AG04449 (cell line): ENCODE measurements around the gene HHIPL1.

Experiments used
- CTCF ChIA-PET: fragments of 350-600 bp; formaldehyde crosslinking; extraction: SDS; loops from one replicate; lab custom pipeline; 2021; ENCODE audit warnings: antibody characterized with exemption; lab: Yijun Ruan, JAX
- POLR2A ChIA-PET: fragments of 400-600, 350-600 bp; formaldehyde crosslinking; extraction: SDS; loops from one replicate; lab custom pipeline; 2020; ENCODE audit warnings: antibody characterized with exemption, inconsistent platforms; lab: Yijun Ruan, JAX
- DNase-seq: peaks from one replicate; pipeline ENCODE4 v3.0.0-alpha.2; 2010; ENCODE audit warnings: low read depth, low spot score
- H3K4me3 ChIP-seq: 2 replicates; pipeline ENCODE4 v1.5.1; 2011; ENCODE audit warnings: low read depth, mild to moderate bottlenecking, control low read depth, low read length
- TF ChIP-seq, protein P1 (sequence below): IDR thresholded peaks from one replicate; pipeline ENCODE4 v1.5.1; 2011; ENCODE audit warnings: mild to moderate bottlenecking, moderate library complexity, low read length, control low read depth, inconsistent platforms; ENCODE audit not compliant: insufficient read depth; ENCODE audit errors: missing control alignments

HHIPL1 gene

GRCh38 chr14:99598774-99599173, 46.2 kb upstream of the HHIPL1 start:
- ChIA-PET POLR2A (no interaction called here), CTCF (interaction anchor here (0.8 to 1.5 kb wide), 3 partner anchors 11 to 75 kb away, joined by 3 to 4 read pairs (median 3); no protein-coding TSS in a partner anchor)
- no peak for DNase-seq
- TF ChIP-seq, protein P1, sequence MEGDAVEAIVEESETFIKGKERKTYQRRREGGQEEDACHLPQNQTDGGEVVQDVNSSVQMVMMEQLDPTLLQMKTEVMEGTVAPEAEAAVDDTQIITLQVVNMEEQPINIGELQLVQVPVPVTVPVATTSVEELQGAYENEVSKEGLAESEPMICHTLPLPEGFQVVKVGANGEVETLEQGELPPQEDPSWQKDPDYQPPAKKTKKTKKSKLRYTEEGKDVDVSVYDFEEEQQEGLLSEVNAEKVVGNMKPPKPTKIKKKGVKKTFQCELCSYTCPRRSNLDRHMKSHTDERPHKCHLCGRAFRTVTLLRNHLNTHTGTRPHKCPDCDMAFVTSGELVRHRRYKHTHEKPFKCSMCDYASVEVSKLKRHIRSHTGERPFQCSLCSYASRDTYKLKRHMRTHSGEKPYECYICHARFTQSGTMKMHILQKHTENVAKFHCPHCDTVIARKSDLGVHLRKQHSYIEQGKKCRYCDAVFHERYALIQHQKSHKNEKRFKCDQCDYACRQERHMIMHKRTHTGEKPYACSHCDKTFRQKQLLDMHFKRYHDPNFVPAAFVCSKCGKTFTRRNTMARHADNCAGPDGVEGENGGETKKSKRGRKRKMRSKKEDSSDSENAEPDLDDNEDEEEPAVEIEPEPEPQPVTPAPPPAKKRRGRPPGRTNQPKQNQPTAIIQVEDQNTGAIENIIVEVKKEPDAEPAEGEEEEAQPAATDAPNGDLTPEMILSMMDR = no peak
- no peak overlapping the region for H3K4me3 ChIP-seq

DNA sequence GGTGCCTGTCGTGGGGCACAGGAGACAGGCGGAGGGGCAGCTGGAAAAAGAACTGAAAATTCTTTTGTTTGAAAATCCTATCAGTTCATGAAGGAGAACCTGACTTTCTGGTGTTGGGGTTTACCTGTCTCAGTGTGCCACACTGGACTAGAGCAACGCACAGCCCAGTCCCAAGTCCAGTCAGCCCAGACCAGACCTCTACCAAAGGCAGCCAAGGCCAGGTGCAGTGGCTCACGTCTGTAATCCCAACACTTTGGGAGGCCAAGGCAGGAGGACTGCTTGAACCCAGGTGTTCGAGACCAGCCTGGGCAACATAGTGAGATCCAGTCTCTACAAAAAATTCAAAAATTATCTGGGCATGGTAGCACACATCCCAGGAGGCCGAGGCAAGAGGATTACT, 45.5 kb upstream of the HHIPL1 start:
- POLR2A ChIA-PET = no interaction called here
- no peak overlapping the region for H3K4me3 ChIP-seq

GRCh38 chr14:99600232-99600888, 44.6 kb upstream of the HHIPL1 start:
- DNase-seq = no peak
- ChIA-PET POLR2A (interaction anchor here (0.7 kb wide), 1 partner anchor 38 kb away, joined by 3 read pairs; no protein-coding TSS in a partner anchor), CTCF (interaction anchor here (0.9 to 1.2 kb wide), 4 partner anchors 9 to 28 kb away, joined by 3 to 6 read pairs (median 3); no protein-coding TSS in a partner anchor)
- no peak overlapping the region for H3K4me3 ChIP-seq
- TF ChIP-seq, protein P1 = no peak

More for the DNA sequence above, 45.5 kb upstream of the HHIPL1 start:
- TF ChIP-seq, protein P1 = no peak
- DNase-seq = no peak
- CTCF ChIA-PET = interaction anchor here (0.8 to 1.5 kb wide), 3 partner anchors 10 to 76 kb away, joined by 3 to 4 read pairs (median 3); no protein-coding TSS in a partner anchor

- ChIA-PET POLR2A (no interaction called here), CTCF (interaction anchor here (0.9 to 2.4 kb wide), 12 partner anchors 8 to 82 kb away, joined by 3 to 14 read pairs (median 3); no protein-coding TSS in a partner anchor)
- DNase-seq = no peak
- TF ChIP-seq, protein P1 = no peak
- peak overlapping the region; percentile 63 for H3K4me3 ChIP-seq
Observed at GRCh38 chr14:99601361-99601831, 43.5 kb upstream of the HHIPL1 start.

DNA sequence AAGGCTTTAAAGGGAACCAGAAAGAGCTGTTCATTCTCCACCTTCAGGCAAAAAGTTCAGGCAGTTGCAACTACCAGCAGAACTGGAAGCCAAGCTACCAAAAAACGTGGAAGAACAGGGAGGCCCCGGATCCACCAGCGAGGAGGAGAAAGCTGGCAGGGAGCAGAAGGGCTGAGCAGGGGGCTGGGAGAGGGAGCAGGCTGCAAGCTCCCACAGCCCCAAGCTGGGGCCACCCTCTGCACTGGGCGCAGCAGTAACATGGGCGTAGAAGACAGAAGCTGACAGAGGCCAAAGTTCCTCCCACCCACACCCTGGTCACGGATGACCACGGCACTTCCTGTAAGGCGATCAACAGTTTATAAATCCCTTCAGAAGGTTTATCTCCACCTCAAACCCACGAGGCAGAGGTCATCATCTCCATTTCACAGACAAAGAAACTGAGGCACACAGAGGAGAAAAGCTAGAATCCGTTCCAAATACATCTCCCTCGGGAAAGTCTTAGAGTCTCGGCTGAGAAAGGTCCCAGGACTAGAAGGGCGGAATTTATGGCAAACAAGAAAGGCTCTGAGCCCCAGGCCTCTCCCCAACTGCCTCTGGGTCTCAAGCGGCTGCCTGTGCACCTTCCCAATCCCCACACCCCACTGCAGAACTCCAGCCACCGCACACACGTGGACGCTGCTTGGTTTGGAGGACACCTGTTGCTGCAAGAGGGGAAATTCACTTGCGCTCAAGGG, 42.7 kb upstream of the HHIPL1 start:
- ChIA-PET CTCF (interaction anchor here (0.6 to 2.4 kb wide), 12 partner anchors 9 to 91 kb away, joined by 3 to 14 read pairs (median 3); no protein-coding TSS in a partner anchor), POLR2A (no interaction called here)
- TF ChIP-seq, protein P1 = no peak
- H3K4me3 ChIP-seq = peak overlapping the region; percentile 63
- no peak for DNase-seq
